K562 (cell line): ENCODE measurements around the gene AGRN. TPM values are rescaled to one million over a fixed set of nuclear protein-coding genes. Genes with fewer than 3 reads are reported as not detected.

ENCODE experiments used
- ATAC-seq: fragments of 200-7000 bp; cut with Tn5 transposase; 3 replicates; pipeline ENCODE4 v1.9.1; 2020; ENCODE audit warnings: moderate library complexity
- BruUV-seq: library from RNA; stranded (reverse); fragments of 400-500 nt; replicated peaks from 2 replicates; lab custom pipeline; 2021; lab: Mats Ljungman, UMichigan
- CTCF ChIA-PET: fragments of 300-600 bp; formaldehyde crosslinking; extraction: SDS; loops from one replicate; lab custom pipeline; 2021; ENCODE audit warnings: low intra/inter-chr PET ratio; lab: Yijun Ruan, JAX
- POLR2A ChIA-PET: fragments of 300-600, 350-650 bp; sonication (Branson Sonifier 250); formaldehyde crosslinking; extraction: SDS; loops from one replicate; lab custom pipeline; 2021; ENCODE audit warnings: antibody characterized with exemption, inconsistent platforms; lab: Yijun Ruan, JAX
- DNase-seq, 4 experiments: peaks; one replicate each; pipeline versions ENCODE4 v3.0.0 to v3.0.0-alpha.2; 2011 to 2018; ENCODE audit warnings: low spot score in 3 of 4, mixed read lengths in 3 of 4; ENCODE audit errors: extremely low read depth in 1 of 4
- FAIRE-seq: peaks from 2 replicates; lab custom pipeline; 2011; peaks lifted over from hg19 to GRCh38; lab: Jason Lieb, UNC
- H2AFZ ChIP-seq: 2 replicates; pipeline ENCODE4 v1.6.0; 2011; ENCODE audit warnings: low read depth, low read length, control low read depth, inconsistent platforms
- H3K27ac ChIP-seq: fragments of 200-600 bp; 3 replicates; pipeline ENCODE4 v1.8.0; 2011; ENCODE audit warnings: low read depth, mild to moderate bottlenecking, control low read depth, inconsistent platforms, low read length, moderate library complexity, mixed read lengths; ENCODE audit errors: extremely low read depth
- H3K27me3 ChIP-seq, 2 experiments: fragments of 300-600 bp in 1 of 2; 2 replicates in 1 of 2; 3 replicates in 1 of 2; pipeline versions ENCODE4 v1.6.0 to v1.8.0; 2011; ENCODE audit warnings: inconsistent platforms in 2 of 2, low read length in 2 of 2, mild to moderate bottlenecking in 1 of 2, mixed read lengths in 1 of 2, moderate library complexity in 1 of 2; ENCODE audit not compliant: control insufficient read depth in 2 of 2, insufficient read depth in 2 of 2
- H3K36me3 ChIP-seq: fragments of 300-600 bp; 3 replicates; pipeline ENCODE4 v1.8.0; 2011; ENCODE audit warnings: mild to moderate bottlenecking, low read length, inconsistent platforms; ENCODE audit not compliant: control insufficient read depth, insufficient read depth
- H3K4me1 ChIP-seq, 2 experiments: fragments of 200-600 bp in 1 of 2; replicated peaks in 1 of 2; 2 replicates in 1 of 2; 3 replicates in 1 of 2; pipeline versions ENCODE4 v1.5.1 to v1.8.0; 2011; ENCODE audit warnings: inconsistent platforms in 2 of 2, low read length in 2 of 2, mild to moderate bottlenecking in 1 of 2, mixed read lengths in 1 of 2, moderate library complexity in 1 of 2; ENCODE audit not compliant: control insufficient read depth in 2 of 2, insufficient read depth in 2 of 2
- H3K4me2 ChIP-seq: 2 replicates; pipeline ENCODE4 v1.6.1; 2011; ENCODE audit warnings: low read length, control low read depth, inconsistent platforms, mixed read lengths; ENCODE audit not compliant: insufficient read depth
- H3K4me3 ChIP-seq: fragments of 200-600 bp; sonication (generic), shearing (Covaris generic); 2 replicates; pipeline ENCODE4 v1.5.1; 2016; ENCODE audit warnings: control low read depth, inconsistent platforms
- H3K79me2 ChIP-seq: fragments of 200-600 bp; 3 replicates; pipeline ENCODE4 v1.8.0; 2011; ENCODE audit warnings: low read length, inconsistent platforms; ENCODE audit not compliant: control insufficient read depth, insufficient read depth
- H3K9ac ChIP-seq, 2 experiments: 2 replicates each; pipeline versions ENCODE4 v1.6.0 to v1.6.1; 2011; ENCODE audit warnings: low read depth in 2 of 2, low read length in 2 of 2, control low read depth in 1 of 2, inconsistent platforms in 1 of 2, mild to moderate bottlenecking in 1 of 2, mixed read lengths in 1 of 2; ENCODE audit not compliant: insufficient read depth in 1 of 2
- H3K9me1 ChIP-seq: one replicate; pipeline ENCODE4 v1.6.0; 2011; ENCODE audit warnings: inconsistent platforms, mild to moderate bottlenecking, low read length, moderate library complexity; ENCODE audit not compliant: control insufficient read depth, insufficient read depth
- H3K9me3 ChIP-seq: replicated peaks from 2 replicates; pipeline ENCODE4 v1.5.1; 2011; ENCODE audit warnings: low read depth, low read length, inconsistent platforms; ENCODE audit not compliant: control insufficient read depth, insufficient read depth
- H4K20me1 ChIP-seq: replicated peaks from 2 replicates; pipeline ENCODE4 v1.6.1; 2011; ENCODE audit warnings: low read length, inconsistent platforms, mixed read lengths; ENCODE audit not compliant: control insufficient read depth, insufficient read depth
- RBFOX2 ChIP-seq: fragments of 200-400 bp; formaldehyde crosslinking; IDR thresholded peaks from 2 replicates; pipeline ENCODE4 v1.6.1; 2017; ENCODE audit warnings: low read depth, mild to moderate bottlenecking, low read length, moderate library complexity
- ZNF696 ChIP-seq: fragments of 250-450 bp; sonication (Bioruptor Pico); conservative IDR thresholded peaks from 2 replicates; pipeline ENCODE4 v1.4.0; 2020; ENCODE audit warnings: mild to moderate bottlenecking, moderate library complexity
- WGBS: fragments of 100-300 bp; shearing (Covaris generic); methylation state at CpG from one replicate; pipeline ENCODE4 v1.1.6; 2016; ENCODE audit warnings: low coverage, mixed read lengths; ENCODE audit not compliant: insufficient coverage; ENCODE audit errors: missing lambda C conversion rate; 5-methylcytosine and 5-hydroxymethylcytosine counted together
- in situ Hi-C: fragments of 300-500 bp; cut with MboI; formaldehyde crosslinking; loops from 4 replicates; pipeline ENCODE4 v1.15.0; 2018; ENCODE audit warnings: inconsistent platforms, mixed read lengths
- intact Hi-C: fragments of 100-400 bp; cut with micrococcal nuclease; formaldehyde crosslinking; loops from 2 replicates; pipeline ENCODE4 v1.14.2; 2022
- polyA plus RNA-seq, 8 experiments: library from polyadenylated mRNA; depleted of rRNA in 4 of 8; stranded (reverse) in 5 of 8; unstranded in 3 of 8; fragments of >200 nt; fragmentation: Nextera tagmentation in 2 of 8; fragmentation: Illumina TruSeq in 1 of 8; extraction: Ambion mirVana in 2 of 8; extraction: Trizol in 1 of 8; gene quantifications; 2 replicates each; pipeline versions ENCODE4 v1.2.1 to v1.2.3, GENCODE V29; 2011 to 2014; ENCODE audit warnings: inconsistent platforms in 1 of 8, missing spikeins in 1 of 8
- total RNA-seq, 7 experiments: library from RNA; depleted of rRNA in 6 of 7; stranded (reverse); fragments of >200 nt in 6 of 7; fragmentation: Illumina TruSeq in 2 of 7; extraction: Trizol in 2 of 7; gene quantifications; 2 replicates each; pipeline versions ENCODE4 v1.2.1 to v1.2.3, GENCODE V29; 2011 to 2021; ENCODE audit warnings: low replicate concordance in 1 of 7
- TF ChIP-seq, protein P1 (sequence below), 3 experiments: IDR thresholded peaks in 2 of 3; conservative IDR thresholded peaks in 1 of 3; 2 replicates each; pipeline ENCODE4 v1.5.1; 2011 to 2012; ENCODE audit warnings: low read length in 3 of 3, mild to moderate bottlenecking in 3 of 3, control low read depth in 2 of 3, improper control_type of control experiment in 1 of 3, inconsistent platforms in 1 of 3, low read depth in 1 of 3, mixed read lengths in 1 of 3, moderate library complexity in 1 of 3; ENCODE audit not compliant: insufficient read depth in 2 of 3

The AGRN gene
- total and polyA plus RNA-seq, 9 of the 15 experiments (the other 6 are each of a cell fraction or from before 2014, with no cell fraction given), result 0.04 to 111 (median 18.1) TPM

DNA sequence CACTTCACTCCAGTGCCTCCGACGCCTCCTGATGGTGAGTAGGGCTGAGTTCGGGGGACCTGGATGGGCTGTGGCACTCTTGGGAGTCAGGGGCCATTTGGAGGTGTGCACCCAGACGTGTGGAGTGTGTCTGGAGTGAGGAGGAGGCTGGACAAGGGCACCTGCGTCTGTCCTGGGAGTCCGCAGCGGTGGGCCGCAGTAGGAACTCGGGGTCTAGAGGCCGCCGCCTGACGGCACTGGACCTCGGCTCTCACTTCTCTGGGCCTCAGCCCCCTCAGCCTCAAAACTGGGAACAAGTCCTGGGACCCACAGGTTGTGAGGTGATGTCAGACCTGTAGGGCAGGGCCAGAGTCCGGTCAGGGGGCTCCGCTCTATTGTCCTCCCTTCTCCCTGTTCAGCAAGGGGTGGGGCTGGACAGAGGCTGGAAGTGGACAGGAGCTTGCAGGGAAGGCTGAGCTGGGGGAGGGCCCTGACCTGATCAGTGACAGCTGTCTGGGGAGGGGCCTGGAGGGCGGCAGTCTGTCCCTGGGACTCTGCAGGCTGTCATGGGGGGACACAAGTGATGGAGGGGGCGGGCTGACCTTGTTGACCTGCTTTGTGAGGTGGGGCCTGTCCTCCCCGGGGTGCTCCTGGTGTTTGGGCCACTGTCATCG is 15.5 kb downstream of the AGRN start:
- Histone ChIP-seq H3K79me2 (no peaks in the 10 kb centered on the region; the same call in 2 of the 3 replicates), H3K4me1 (peaks cover 6 to 84% of the 10 kb centered on the region in 2 experiments; a peak in 4 of 5 replicates), H3K27ac (no peak overlapping the region), H3K36me3 (peaks cover 13% of the 10 kb centered on the region; the same call in 1 of the 3 replicates), H4K20me1 (peaks cover 28% of the 10 kb centered on the region), H3K9ac (peak overlapping the region in 1 of 2 experiments; percentile 54; a peak in 1 of 4 replicates), H3K27me3 (no peaks in the 10 kb centered on the region), H3K4me2 (no peak overlapping the region), H3K9me1 (no peaks in the 10 kb centered on the region), H2AFZ (no peak overlapping the region), H3K4me3 (no peak overlapping the region), H3K9me3 (no peaks in the 10 kb centered on the region)
- intact Hi-C loops, result no loop called here
- FAIRE-seq (no peak), DNase-seq (no peak), ATAC-seq (no peak)
- CTCF ChIA-PET, result no interaction called here
- POLR2A ChIA-PET, result no interaction called here
- BruUV-seq, result no TSS peak
- TF ChIP-seq RBFOX2 (0 out of 2 replicates have a peak, but pooled peaks have one; percentile 6), ZNF696 (CRISPR knock-in tag) (no peak)
- TF ChIP-seq, protein P1, sequence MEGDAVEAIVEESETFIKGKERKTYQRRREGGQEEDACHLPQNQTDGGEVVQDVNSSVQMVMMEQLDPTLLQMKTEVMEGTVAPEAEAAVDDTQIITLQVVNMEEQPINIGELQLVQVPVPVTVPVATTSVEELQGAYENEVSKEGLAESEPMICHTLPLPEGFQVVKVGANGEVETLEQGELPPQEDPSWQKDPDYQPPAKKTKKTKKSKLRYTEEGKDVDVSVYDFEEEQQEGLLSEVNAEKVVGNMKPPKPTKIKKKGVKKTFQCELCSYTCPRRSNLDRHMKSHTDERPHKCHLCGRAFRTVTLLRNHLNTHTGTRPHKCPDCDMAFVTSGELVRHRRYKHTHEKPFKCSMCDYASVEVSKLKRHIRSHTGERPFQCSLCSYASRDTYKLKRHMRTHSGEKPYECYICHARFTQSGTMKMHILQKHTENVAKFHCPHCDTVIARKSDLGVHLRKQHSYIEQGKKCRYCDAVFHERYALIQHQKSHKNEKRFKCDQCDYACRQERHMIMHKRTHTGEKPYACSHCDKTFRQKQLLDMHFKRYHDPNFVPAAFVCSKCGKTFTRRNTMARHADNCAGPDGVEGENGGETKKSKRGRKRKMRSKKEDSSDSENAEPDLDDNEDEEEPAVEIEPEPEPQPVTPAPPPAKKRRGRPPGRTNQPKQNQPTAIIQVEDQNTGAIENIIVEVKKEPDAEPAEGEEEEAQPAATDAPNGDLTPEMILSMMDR (IDR thresholded peaks at IDR 0.05 in 2 of 3, conservative IDR thresholded peaks at IDR 0.05 in 1 of 3; ENCODE audit: insufficient read depth in 2 of 3, low read depth in 1 of 3, low read length in 3 of 3), result 0 out of 6 replicates have a peak, but pooled peaks of 1 of the 3 experiments have one; percentile 16
- 84% methylated on average over 15 of the region's 19 CpGs for WGBS
- in situ Hi-C loops, result no loop called here
